HepG2 (cell line): ENCODE measurements around the gene CCDC154. TPM values are rescaled to one million over a fixed set of nuclear protein-coding genes. Genes with fewer than 3 reads are reported as not detected.

ENCODE experiments used
- ATAC-seq: fragments of 200-7000 bp; cut with Tn5 transposase; 3 replicates; pipeline ENCODE4 v1.9.1; 2020; ENCODE audit warnings: mild to moderate bottlenecking, moderate library complexity
- BruUV-seq: library from RNA; stranded (reverse); fragments of 400-500 nt; replicated peaks from 2 replicates; lab custom pipeline; 2021; lab: Mats Ljungman, UMichigan
- CTCF ChIA-PET: fragments of 300-600 bp; formaldehyde crosslinking; extraction: SDS; loops from one replicate; lab custom pipeline; 2021; ENCODE audit warnings: low total read pairs, inconsistent platforms, low intra/inter-chr PET ratio; lab: Yijun Ruan, JAX
- POLR2A ChIA-PET: fragments of 350-600 bp; sonication (Branson Sonifier 250); formaldehyde crosslinking; loops from one replicate; lab custom pipeline; 2020; ENCODE audit warnings: antibody characterized with exemption, inconsistent platforms; lab: Yijun Ruan, JAX
- DNase-seq: peaks from one replicate; pipeline ENCODE4 v3.0.0-alpha.2; 2015; ENCODE audit warnings: low spot score
- FAIRE-seq: peaks from 3 replicates; lab custom pipeline; 2011; peaks lifted over from hg19 to GRCh38; lab: Jason Lieb, UNC
- H2AFZ ChIP-seq: one replicate; pipeline ENCODE4 v1.6.1; 2011; ENCODE audit warnings: low read length, inconsistent platforms
- H3K27ac ChIP-seq: fragments of 300-600 bp; 3 replicates; pipeline ENCODE4 v1.8.0; 2011; ENCODE audit warnings: mixed run types, mild to moderate bottlenecking, mixed read lengths, low read length, inconsistent platforms; ENCODE audit not compliant: insufficient read depth; ENCODE audit errors: extremely low read length
- H3K27me3 ChIP-seq, 2 experiments: fragments of 200-600 bp in 1 of 2; 2 replicates in 1 of 2; 3 replicates in 1 of 2; pipeline versions ENCODE4 v1.6.0 to v1.8.0; 2011; ENCODE audit warnings: low read length in 2 of 2, mild to moderate bottlenecking in 2 of 2, moderate library complexity in 2 of 2, inconsistent platforms in 1 of 2; ENCODE audit not compliant: insufficient read depth in 2 of 2, control insufficient read depth in 1 of 2
- H3K36me3 ChIP-seq, 2 experiments: fragments of 200-600 bp in 1 of 2; replicated peaks in 1 of 2; 2 replicates in 1 of 2; 3 replicates in 1 of 2; pipeline versions ENCODE4 v1.5.1 to v1.8.0; 2011; ENCODE audit warnings: low read length in 2 of 2, inconsistent platforms in 1 of 2; ENCODE audit not compliant: insufficient read depth in 2 of 2, control insufficient read depth in 1 of 2
- H3K4me1 ChIP-seq: 2 replicates; pipeline ENCODE4 v1.5.1; 2012; ENCODE audit warnings: low read length, inconsistent platforms; ENCODE audit not compliant: insufficient read depth
- H3K4me2 ChIP-seq: 2 replicates; pipeline ENCODE4 v1.6.0; 2011; ENCODE audit warnings: low read depth, low read length, inconsistent platforms
- H3K4me3 ChIP-seq, 3 experiments: fragments of 200-600 bp in 1 of 3; sonication (generic), shearing (Covaris generic) in 1 of 3; replicated peaks in 1 of 3; 2 replicates each; pipeline ENCODE4 v1.5.1; 2011 to 2016; ENCODE audit warnings: low read length in 3 of 3, inconsistent platforms in 2 of 3, low read depth in 2 of 3, mild to moderate bottlenecking in 2 of 3, control low read depth in 1 of 3, mixed read lengths in 1 of 3; ENCODE audit not compliant: insufficient read depth in 1 of 3
- H3K79me2 ChIP-seq: one replicate; pipeline ENCODE4 v1.6.1; 2011; ENCODE audit warnings: low read length, inconsistent platforms; ENCODE audit not compliant: insufficient read depth
- H3K9ac ChIP-seq: 2 replicates; pipeline ENCODE4 v1.6.0; 2011; ENCODE audit warnings: mild to moderate bottlenecking, low read depth, low read length, inconsistent platforms; ENCODE audit not compliant: insufficient read depth
- H3K9me3 ChIP-seq: 2 replicates; pipeline ENCODE4 v1.5.1; 2012; ENCODE audit warnings: mild to moderate bottlenecking, low read length
- H4K20me1 ChIP-seq: 2 replicates; pipeline ENCODE4 v1.6.0; 2011; ENCODE audit warnings: inconsistent platforms, mild to moderate bottlenecking, low read length, moderate library complexity; ENCODE audit not compliant: insufficient read depth
- FOXA1 ChIP-seq, 2 experiments: fragments of 450-650 bp in 1 of 2; sonication (generic) in 1 of 2; formaldehyde crosslinking in 1 of 2; IDR thresholded peaks; 2 replicates each; pipeline versions ENCODE4 v1.4.0 to v1.6.1; 2016 to 2020; ENCODE audit warnings: missing genetic modification reagents in 1 of 2
- HIC2 ChIP-seq: sonication (generic); formaldehyde crosslinking; IDR thresholded peaks from 2 replicates; pipeline ENCODE4 v1.9.0; 2022; ENCODE audit warnings: low read depth, missing genetic modification reagents
- MAFK ChIP-seq, 2 experiments: IDR thresholded peaks in 1 of 2; conservative IDR thresholded peaks in 1 of 2; 2 replicates each; pipeline ENCODE4 v1.6.1; 2011; ENCODE audit warnings: improper control_type of control experiment in 2 of 2, low read length in 2 of 2
- MEF2D ChIP-seq: sonication (generic); formaldehyde crosslinking; IDR thresholded peaks from 2 replicates; pipeline ENCODE4 v1.5.1; 2020; ENCODE audit warnings: mild to moderate bottlenecking, missing genetic modification reagents
- RXRA ChIP-seq: sonication (generic); formaldehyde crosslinking; IDR thresholded peaks from 2 replicates; pipeline ENCODE4 v1.5.1; 2020; ENCODE audit warnings: missing genetic modification reagents
- TEAD2 ChIP-seq: sonication (generic); formaldehyde crosslinking; IDR thresholded peaks from 2 replicates; pipeline ENCODE4 v1.9.0; 2021; ENCODE audit warnings: missing genetic modification reagents
- ZNF121 ChIP-seq: sonication (generic); formaldehyde crosslinking; IDR thresholded peaks from 2 replicates; pipeline ENCODE4 v1.5.0; 2020; ENCODE audit warnings: mild to moderate bottlenecking, missing genetic modification reagents
- ZNF460 ChIP-seq: sonication (generic); formaldehyde crosslinking; IDR thresholded peaks from 2 replicates; pipeline ENCODE4 v1.5.1; 2020; ENCODE audit warnings: missing genetic modification reagents, mild to moderate bottlenecking, borderline replicate concordance
- ZNF891 ChIP-seq: sonication (generic); formaldehyde crosslinking; IDR thresholded peaks from 2 replicates; pipeline ENCODE4 v1.5.0; 2020; ENCODE audit warnings: mild to moderate bottlenecking, missing genetic modification reagents
- WGBS: methylation state at CpG from one replicate; pipeline ENCODE4 v1.1.6; 2017; ENCODE audit warnings: low lambda C conversion rate; 5-methylcytosine and 5-hydroxymethylcytosine counted together
- in situ Hi-C: cut with HindIII; loops from 2 replicates; pipeline ENCODE4 v1.10.0; 2017; ENCODE audit warnings: low pct_unique_long_range_greater_than_20kb; ENCODE audit not compliant: extremely low pct_ligation_motif_present
- intact Hi-C: fragments of 100-400 bp; cut with micrococcal nuclease; formaldehyde crosslinking; loops from one replicate; pipeline ENCODE4 v1.10.0; 2022; ENCODE audit not compliant: unreplicated experiment
- polyA plus RNA-seq, 8 experiments: library from polyadenylated mRNA; depleted of rRNA in 3 of 8; stranded (reverse) in 7 of 8; unstranded in 1 of 8; fragments of >200 nt; fragmentation: Illumina TruSeq in 4 of 8; extraction: Trizol in 4 of 8; gene quantifications; 2 replicates each; pipeline versions ENCODE4 v1.2.1 to v1.2.3, GENCODE V29; 2011 to 2016; ENCODE audit warnings: low read depth in 4 of 8, missing spikeins in 1 of 8, mixed read lengths in 1 of 8; ENCODE audit not compliant: insufficient read depth in 1 of 8
- total RNA-seq, 5 experiments: library from RNA; depleted of rRNA; stranded (reverse); fragments of >200 nt; fragmentation: Illumina TruSeq; extraction: Trizol; gene quantifications; 2 replicates each; pipeline ENCODE4 v1.2.3, GENCODE V29; 2016; ENCODE audit warnings: low read depth in 1 of 5

The CCDC154 gene
- total and polyA plus RNA-seq, 2 of the 13 experiments (the other 11 are each of a cell fraction or from before 2014, with no cell fraction given), result 0.92 to 1.5 TPM

- Histone ChIP-seq H3K4me1 (peaks cover 19% of the 10 kb centered on the region), H3K9ac (no peak overlapping the region), H2AFZ (no peak overlapping the region), H3K9me3 (no peaks in the 10 kb centered on the region), H3K36me3 (no peaks in the 10 kb centered on the region; a peak in 2 of 5 replicates), H3K27ac (no peak overlapping the region), H3K4me3 (no peak overlapping the region), H3K4me2 (no peak overlapping the region)
- WGBS, result 92% methylated on average over 2 of the region's 2 CpGs
- no peak for FAIRE-seq
- POLR2A ChIA-PET, result no interaction called here
- BruUV-seq, result no TSS peak
- in situ Hi-C loops, result no loop called here
- no peak for TF ChIP-seq ZNF891 (CRISPR knock-in tag)
- peak; percentile 51; the same call in 1 of the 2 replicates for TF ChIP-seq ZNF121 (CRISPR knock-in tag)
- TF ChIP-seq, all 625 proteins: peak for 1
- Histone ChIP-seq H3K27me3 (no peaks in the 10 kb centered on the region), H3K79me2 (peaks cover 1% of the 10 kb centered on the region), H4K20me1 (peaks cover 5% of the 10 kb centered on the region; the same call in 1 of the 2 replicates)
- intact Hi-C loops, result loop anchor here (2.0 kb wide), 1 partner anchor 76 kb away; no protein-coding TSS in a partner anchor
- ATAC-seq, result no peak
- CTCF ChIA-PET, result no interaction called here
- no peak for DNase-seq
Observed at GRCh38 chr16:1412847-1413246, 31.5 kb downstream of the CCDC154 start.

DNA sequence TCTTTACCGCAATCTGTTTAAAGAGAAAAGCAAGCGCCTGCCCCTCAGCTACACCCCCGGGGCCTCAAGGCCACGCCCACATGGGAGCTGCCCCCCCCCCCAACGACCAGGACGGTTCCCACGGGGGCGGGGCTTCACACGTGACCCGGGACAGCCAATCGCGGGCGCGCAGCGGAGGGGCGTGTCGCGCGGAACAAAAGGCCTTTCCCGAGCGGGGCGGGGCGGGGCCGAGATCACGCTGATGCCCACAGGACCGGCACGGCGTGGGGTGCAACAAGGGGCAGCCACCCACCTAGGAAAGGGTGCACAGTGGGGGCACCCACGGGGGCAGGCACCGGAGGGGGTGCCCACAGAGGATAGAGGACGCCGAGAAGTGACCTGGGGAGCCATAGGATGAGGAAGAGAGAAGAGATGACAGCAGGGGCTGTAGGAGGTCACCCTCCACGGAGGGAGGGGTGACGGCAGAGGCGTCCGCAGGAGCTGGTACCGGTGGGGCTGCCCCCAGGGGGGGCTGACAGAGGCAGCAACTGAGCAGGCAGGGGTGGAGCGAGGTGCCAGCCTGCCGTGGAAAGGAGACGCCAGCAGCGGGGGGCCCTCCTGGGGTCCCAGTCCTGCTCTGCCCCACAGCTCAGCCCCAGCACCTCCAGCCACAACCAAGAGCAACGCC lies 36.1 kb downstream of the CCDC154 start:
- Histone ChIP-seq H4K20me1 (peaks cover 10% of the 10 kb centered on the region; the same call in 1 of the 2 replicates), H3K4me1 (peaks cover 13% of the 10 kb centered on the region), H3K27ac (no peak overlapping the region), H3K27me3 (no peaks in the 10 kb centered on the region), H3K79me2 (peaks cover 5% of the 10 kb centered on the region), H3K9me3 (no peaks in the 10 kb centered on the region), H3K4me2 (peak overlapping the region; percentile 78), H3K9ac (peak overlapping the region; percentile 51), H3K36me3 (no peaks in the 10 kb centered on the region; a peak in 3 of 5 replicates), H2AFZ (no peak overlapping the region), H3K4me3 (peak overlapping the region; percentile 57 to 83 (median 72); a peak in 5 of 6 replicates)
- 4% methylated on average over 27 of the region's 42 CpGs for WGBS
- peak; percentile 76 for DNase-seq
- ATAC-seq, result peak; percentile 86
- intact Hi-C loops (no loop called here), in situ Hi-C loops (no loop called here)
- ChIA-PET POLR2A (interaction anchor here (0.5 to 1.5 kb wide), 7 partner anchors 12 to 203 kb away, joined by 3 to 6 read pairs (median 3); partner anchors contain the start of gene UQCC4), CTCF (no interaction called here)
- no TSS peak for BruUV-seq
- FAIRE-seq, result peak; percentile 23
- TF ChIP-seq FOXA1 (IDR thresholded peaks at IDR 0.05), result no peak
- no peak for TF ChIP-seq FOXA1 (CRISPR knock-in tag; IDR thresholded peaks at IDR 0.05)
- TF ChIP-seq RXRA (CRISPR knock-in tag), result no peak
- TF ChIP-seq ZNF460, result no peak
- TF ChIP-seq HIC2 (CRISPR knock-in tag), result no peak
- TF ChIP-seq MEF2D (CRISPR knock-in tag), result 0 out of 2 replicates have a peak, but pooled peaks have one; percentile 40
- no peak for TF ChIP-seq MAFK (conservative IDR thresholded peaks at IDR 0.05 in 1 of 2, IDR thresholded peaks at IDR 0.05 in 1 of 2; ENCODE audit: low read length in 2 of 2)
- no peak for TF ChIP-seq TEAD2 (CRISPR knock-in tag)
